Activated B cell treated with CpG ODN at 0.5 μM for 24 hours (primary cell): ENCODE results near the gene GNAZ. TPM values are rescaled to one million over a fixed set of nuclear protein-coding genes. Genes with fewer than 3 reads are reported as not detected.

Source experiments
- ATAC-seq: fragments of 200-7000 bp; cut with Tn5 transposase; one replicate; pipeline ENCODE4 v1.10.0; 2021; ENCODE audit warnings: low read depth, mild to moderate bottlenecking, moderate library complexity
- CTCF ChIA-PET: fragments of 350-600 bp; sonication (Branson Sonifier 250); formaldehyde crosslinking; loops from one replicate; lab custom pipeline; 2021; ENCODE audit warnings: antibody characterized with exemption; lab: Charles Lee
- POLR2A ChIA-PET: fragments of 350-600 bp; sonication (Branson Sonifier 250); formaldehyde crosslinking; loops from one replicate; lab custom pipeline; 2021; ENCODE audit warnings: antibody characterized with exemption; lab: Charles Lee
- DNase-seq: peaks from one replicate; pipeline ENCODE4 v3.0.0; 2022
- H3K27ac Mint-ChIP-seq: one replicate; pipeline ENCODE4 v1.8.0; 2020; ENCODE audit warnings: mixed read lengths
- H3K27me3 Mint-ChIP-seq: one replicate; pipeline ENCODE4 v1.8.0; 2021; ENCODE audit warnings: mixed read lengths
- H3K36me3 Mint-ChIP-seq: one replicate; pipeline ENCODE4 v1.8.0; 2021; ENCODE audit warnings: low read depth, mixed read lengths
- H3K4me1 Mint-ChIP-seq: one replicate; pipeline ENCODE4 v1.8.0; 2021; ENCODE audit warnings: mixed read lengths
- H3K4me3 Mint-ChIP-seq: one replicate; pipeline ENCODE4 v1.8.0; 2020; ENCODE audit warnings: mild to moderate bottlenecking, mixed read lengths
- H3K9me3 Mint-ChIP-seq: one replicate; pipeline ENCODE4 v1.8.0; 2020; ENCODE audit warnings: mixed read lengths
- intact Hi-C: fragments of 100-400 bp; cut with micrococcal nuclease; formaldehyde crosslinking; loops from one replicate; pipeline ENCODE4 v1.15.1; 2024
- total RNA-seq: library from RNA; stranded (reverse); gene quantifications from 2 replicates; pipeline ENCODE4 v1.2.3, GENCODE V29; 2022
- TF ChIP-seq, protein P1 (sequence below): fragments of 200-600 bp; IDR thresholded peaks from one replicate; pipeline ENCODE4 v1.8.0; 2022; ENCODE audit warnings: antibody characterized with exemption, mild to moderate bottlenecking

Gene GNAZ
- total RNA-seq, 1 donor from 2014 or later, result 12.2 TPM

DNA sequence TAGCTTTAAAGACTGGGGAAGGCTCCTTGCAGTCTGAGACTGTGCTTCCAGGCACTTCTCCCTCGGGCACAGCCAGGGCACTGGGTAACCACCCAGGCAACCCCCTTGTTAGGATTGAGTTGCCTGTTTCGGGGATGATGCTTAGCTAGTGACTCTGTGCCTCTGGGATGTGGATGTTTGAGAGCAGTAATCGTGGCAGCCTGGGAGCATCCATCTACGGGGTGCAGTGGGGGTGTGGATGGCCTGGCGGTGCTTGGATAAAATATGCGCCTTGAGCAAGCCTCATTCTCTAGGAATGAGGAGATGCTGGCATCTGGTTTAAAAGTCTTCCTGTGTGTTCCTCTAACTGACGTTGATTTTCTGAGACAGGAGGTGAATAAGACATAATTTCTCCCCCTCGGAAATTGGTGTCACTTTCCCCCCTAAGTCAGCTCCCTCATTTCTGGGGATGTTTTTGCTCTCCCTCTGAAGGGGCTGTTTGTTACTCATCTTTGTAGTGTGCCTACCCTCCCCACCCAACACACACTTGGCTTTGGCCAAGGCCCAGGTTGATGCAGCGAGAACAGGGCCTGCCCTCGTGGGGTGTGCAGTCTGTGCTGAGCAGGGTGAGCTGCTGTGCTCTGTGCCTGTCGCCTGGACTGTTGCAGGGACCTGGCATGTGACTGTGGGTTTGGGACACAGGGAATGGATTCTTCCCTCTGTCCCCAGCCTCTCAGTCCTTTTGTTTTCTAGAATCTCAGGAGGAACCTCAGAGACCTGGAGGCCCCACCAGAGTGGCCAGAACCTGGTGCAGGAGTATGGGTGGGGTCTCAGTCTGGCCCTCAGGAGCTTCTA, 2.0 kb downstream of the GNAZ start:
- no peak overlapping the region for H3K4me3 Mint-ChIP-seq
- no peak overlapping the region for H3K27ac Mint-ChIP-seq
- ATAC-seq (no peak), DNase-seq (no peak)
- H3K36me3 Mint-ChIP-seq, result no peaks in the 10 kb centered on the region
- no peaks in the 10 kb centered on the region for H3K27me3 Mint-ChIP-seq
- ChIA-PET POLR2A (interaction anchor here (1.1 kb wide), 1 partner anchor 11 kb away, joined by 3 read pairs; no protein-coding TSS in a partner anchor), CTCF (no interaction called here)
- H3K9me3 Mint-ChIP-seq, result no peaks in the 10 kb centered on the region
- TF ChIP-seq, protein P1, sequence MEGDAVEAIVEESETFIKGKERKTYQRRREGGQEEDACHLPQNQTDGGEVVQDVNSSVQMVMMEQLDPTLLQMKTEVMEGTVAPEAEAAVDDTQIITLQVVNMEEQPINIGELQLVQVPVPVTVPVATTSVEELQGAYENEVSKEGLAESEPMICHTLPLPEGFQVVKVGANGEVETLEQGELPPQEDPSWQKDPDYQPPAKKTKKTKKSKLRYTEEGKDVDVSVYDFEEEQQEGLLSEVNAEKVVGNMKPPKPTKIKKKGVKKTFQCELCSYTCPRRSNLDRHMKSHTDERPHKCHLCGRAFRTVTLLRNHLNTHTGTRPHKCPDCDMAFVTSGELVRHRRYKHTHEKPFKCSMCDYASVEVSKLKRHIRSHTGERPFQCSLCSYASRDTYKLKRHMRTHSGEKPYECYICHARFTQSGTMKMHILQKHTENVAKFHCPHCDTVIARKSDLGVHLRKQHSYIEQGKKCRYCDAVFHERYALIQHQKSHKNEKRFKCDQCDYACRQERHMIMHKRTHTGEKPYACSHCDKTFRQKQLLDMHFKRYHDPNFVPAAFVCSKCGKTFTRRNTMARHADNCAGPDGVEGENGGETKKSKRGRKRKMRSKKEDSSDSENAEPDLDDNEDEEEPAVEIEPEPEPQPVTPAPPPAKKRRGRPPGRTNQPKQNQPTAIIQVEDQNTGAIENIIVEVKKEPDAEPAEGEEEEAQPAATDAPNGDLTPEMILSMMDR, result no peak
- intact Hi-C loops, result loop anchor here (5.0 kb wide), 1 partner anchor 35 kb away; no protein-coding TSS in a partner anchor
- peaks cover 29% of the 10 kb centered on the region for H3K4me1 Mint-ChIP-seq

DNA sequence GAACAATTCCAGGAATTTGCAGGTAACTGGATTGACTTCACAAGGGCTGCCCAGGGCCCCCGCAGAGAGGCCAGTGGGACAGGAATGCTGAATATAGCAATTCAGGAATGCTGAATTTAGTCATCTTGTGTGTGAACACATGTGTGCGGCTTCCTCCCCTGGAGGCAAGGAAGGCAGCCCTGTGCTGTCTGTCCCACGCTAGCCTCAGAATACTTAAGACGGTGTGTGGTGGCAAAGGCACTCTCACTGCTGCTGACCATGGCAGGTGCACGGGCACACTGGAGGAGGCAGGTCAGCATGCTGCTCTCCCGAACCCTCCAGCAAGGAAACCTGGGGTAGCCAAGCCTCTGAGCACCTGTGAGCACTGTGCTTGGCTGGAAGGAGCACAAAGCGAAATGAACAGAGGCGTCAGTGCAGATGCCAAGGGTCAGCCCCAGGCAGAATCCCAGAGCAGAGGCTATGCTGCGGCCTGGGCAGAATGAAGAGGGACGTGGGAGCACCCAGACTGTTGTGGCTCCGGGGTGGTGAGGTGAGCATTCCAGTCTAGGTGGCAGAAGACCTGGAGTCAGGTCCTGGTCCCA, 2.7 kb downstream of the GNAZ start:
- ChIA-PET CTCF (no interaction called here), POLR2A (no interaction called here)
- Mint-ChIP-seq H3K9me3 (no peaks in the 10 kb centered on the region), H3K27me3 (no peaks in the 10 kb centered on the region), H3K27ac (no peak overlapping the region), H3K36me3 (no peaks in the 10 kb centered on the region), H3K4me3 (no peak overlapping the region), H3K4me1 (peaks cover 23% of the 10 kb centered on the region)
- TF ChIP-seq, protein P1, result no peak
- intact Hi-C loops, result loop anchor here (5.0 kb wide), 1 partner anchor 36 kb away; no protein-coding TSS in a partner anchor
- DNase-seq, result no peak
- no peak for ATAC-seq

DNA sequence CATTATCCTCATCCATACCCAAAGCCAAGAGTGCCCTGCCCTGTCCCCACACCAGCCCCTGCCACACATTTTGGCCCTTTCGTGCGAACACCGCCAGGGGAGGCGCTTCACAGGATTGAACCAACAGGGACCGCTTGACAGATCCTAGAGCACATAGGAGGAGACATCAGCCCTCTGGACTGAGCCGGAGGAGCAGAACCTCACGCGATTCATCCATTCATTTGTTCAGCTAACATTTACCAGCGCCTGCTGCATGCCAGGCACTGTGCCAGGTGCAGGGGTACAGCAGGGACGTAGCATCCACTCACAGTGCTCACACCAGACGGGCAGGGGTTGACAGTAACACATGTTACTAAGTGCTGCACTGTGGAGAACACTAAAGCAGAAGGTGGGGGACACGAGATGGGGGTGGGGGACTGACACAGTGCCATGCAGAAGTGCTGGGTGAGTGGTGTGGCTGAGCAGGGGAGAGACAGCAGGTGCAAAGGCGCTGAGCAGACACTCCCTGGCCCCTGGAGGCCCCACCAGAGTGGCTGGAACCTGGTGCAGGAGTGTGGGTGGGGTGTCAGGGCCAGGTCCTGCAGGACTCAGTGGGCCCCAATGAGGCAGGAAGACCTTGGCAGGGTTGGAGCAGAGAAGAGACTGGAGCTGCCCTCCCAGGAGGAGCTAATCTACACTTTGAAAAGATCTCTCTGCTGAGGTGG, 3.4 kb downstream of the GNAZ start:
- H3K4me3 Mint-ChIP-seq, result no peak overlapping the region
- CTCF ChIA-PET, result no interaction called here
- peaks cover 21% of the 10 kb centered on the region for H3K4me1 Mint-ChIP-seq
- ATAC-seq, result no peak
- no peaks in the 10 kb centered on the region for H3K36me3 Mint-ChIP-seq
- H3K9me3 Mint-ChIP-seq, result no peaks in the 10 kb centered on the region
- TF ChIP-seq, protein P1, result no peak
- H3K27me3 Mint-ChIP-seq, result no peaks in the 10 kb centered on the region
- DNase-seq, result no peak
- POLR2A ChIA-PET, result no interaction called here
- no peak overlapping the region for H3K27ac Mint-ChIP-seq
- intact Hi-C loops, result loop anchor here (5.0 kb wide), 1 partner anchor 36 kb away; no protein-coding TSS in a partner anchor

DNA sequence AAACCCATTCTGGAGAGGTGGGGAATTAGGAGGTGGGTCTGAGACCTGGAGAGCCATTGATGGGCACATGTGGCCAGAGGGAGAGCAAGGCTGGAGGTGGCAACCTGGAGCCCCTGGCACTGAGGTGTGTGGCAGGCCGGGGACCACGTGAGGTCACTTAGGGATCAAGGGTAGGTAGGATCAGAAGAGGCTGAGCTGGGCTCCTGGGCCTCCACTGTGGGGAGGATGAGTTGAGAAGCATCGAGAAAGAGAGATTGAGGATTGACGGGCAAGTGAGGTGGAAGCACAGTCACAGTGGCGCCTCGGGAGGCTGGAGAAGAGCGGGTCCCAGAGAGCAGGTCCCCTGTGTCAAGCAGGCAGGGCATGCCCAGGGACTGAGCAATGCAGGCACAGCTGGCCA, 4.1 kb downstream of the GNAZ start:
- intact Hi-C loops, result loop anchor here (5.0 kb wide), 1 partner anchor 37 kb away; no protein-coding TSS in a partner anchor

More for the DNA sequence above, 4.1 kb downstream of the GNAZ start:
- CTCF ChIA-PET, result no interaction called here
- peaks cover 21% of the 10 kb centered on the region for H3K4me1 Mint-ChIP-seq
- H3K4me3 Mint-ChIP-seq, result no peak overlapping the region
- ATAC-seq (no peak), DNase-seq (no peak)
- no peaks in the 10 kb centered on the region for H3K27me3 Mint-ChIP-seq
- no peaks in the 10 kb centered on the region for H3K9me3 Mint-ChIP-seq
- POLR2A ChIA-PET, result no interaction called here
- TF ChIP-seq, protein P1, result no peak
- H3K27ac Mint-ChIP-seq, result no peak overlapping the region
- no peaks in the 10 kb centered on the region for H3K36me3 Mint-ChIP-seq
